ENCODE results near the gene ARMC5.

Gene ARMC5

GRCh38 chr16:31508706-31509195 is 49.5 kb downstream of the ARMC5 start:
- Histone ChIP-seq H3K9me3 (ENCODE audit: control insufficient read depth, insufficient read depth, low read length) (peaks cover 9% of the 10 kb centered on the region), H3K27ac (ENCODE audit: low read depth, low read length) (peak overlapping the region; percentile 7; the same call in 1 of the 2 replicates)

GRCh38 chr16:31513126-31513525 is 53.8 kb downstream of the ARMC5 start:
- no peaks in the 10 kb centered on the region for H3F3A ChIP-seq (ENCODE audit: control insufficient read depth, insufficient read depth)
- TF ChIP-seq CTCF (IDR thresholded peaks at IDR 0.05; ENCODE audit: low read depth, low read length, poor library complexity, severe bottlenecking) = no peak
- no peak for TF ChIP-seq EZH2phosphoT487 (IDR thresholded peaks at IDR 0.05; ENCODE audit: borderline replicate concordance, low read length)
- H3K9me3 ChIP-seq (ENCODE audit: control insufficient read depth, insufficient read depth, low read length) = peaks cover 9% of the 10 kb centered on the region
- H3K27me3 ChIP-seq (ENCODE audit: control insufficient read depth, low read length) = no peaks in the 10 kb centered on the region
- H3K4me1 ChIP-seq (ENCODE audit: control insufficient read depth, low read length) = peaks cover 10% of the 10 kb centered on the region
- H3K9me2 ChIP-seq (replicated peaks; ENCODE audit: control insufficient read depth, low read length) = no peaks in the 10 kb centered on the region
- no peaks in the 10 kb centered on the region for H4K20me1 ChIP-seq (ENCODE audit: control insufficient read depth, insufficient read depth, low read depth, low read length)
- H3K79me2 ChIP-seq (ENCODE audit: control insufficient read depth, low read length) = peaks cover 6% of the 10 kb centered on the region
- no peaks in the 10 kb centered on the region for H3K36me3 ChIP-seq (ENCODE audit: control insufficient read depth, low read length)
- H3K4me3 ChIP-seq (ENCODE audit: low read length) = no peak overlapping the region
- H3K4me2 ChIP-seq (ENCODE audit: low read length) = no peak overlapping the region
- no peak overlapping the region for H3K27ac ChIP-seq (ENCODE audit: low read depth, low read length)

More at GRCh38 chr16:31508706-31509195, 49.5 kb downstream of the ARMC5 start:
- Histone ChIP-seq H3K4me2 (ENCODE audit: low read length) (peak overlapping the region; percentile 85), H3K27me3 (ENCODE audit: control insufficient read depth, low read length) (no peaks in the 10 kb centered on the region), H3K4me1 (ENCODE audit: control insufficient read depth, low read length) (peaks cover 33% of the 10 kb centered on the region), H3K9me2 (replicated peaks; ENCODE audit: control insufficient read depth, low read length) (no peaks in the 10 kb centered on the region), H3K79me2 (ENCODE audit: control insufficient read depth, low read length) (peaks cover 20% of the 10 kb centered on the region), H3F3A (ENCODE audit: control insufficient read depth, insufficient read depth) (peaks cover 7% of the 10 kb centered on the region), H3K36me3 (ENCODE audit: control insufficient read depth, low read length) (peaks cover 6% of the 10 kb centered on the region; the same call in 1 of the 2 replicates), H4K20me1 (ENCODE audit: control insufficient read depth, insufficient read depth, low read depth, low read length) (no peaks in the 10 kb centered on the region), H3K4me3 (ENCODE audit: low read length) (peak overlapping the region; percentile 96)
- TF ChIP-seq CTCF (IDR thresholded peaks at IDR 0.05; ENCODE audit: low read depth, low read length, poor library complexity, severe bottlenecking) (no peak), EZH2phosphoT487 (IDR thresholded peaks at IDR 0.05; ENCODE audit: borderline replicate concordance, low read length) (no peak)

DNA sequence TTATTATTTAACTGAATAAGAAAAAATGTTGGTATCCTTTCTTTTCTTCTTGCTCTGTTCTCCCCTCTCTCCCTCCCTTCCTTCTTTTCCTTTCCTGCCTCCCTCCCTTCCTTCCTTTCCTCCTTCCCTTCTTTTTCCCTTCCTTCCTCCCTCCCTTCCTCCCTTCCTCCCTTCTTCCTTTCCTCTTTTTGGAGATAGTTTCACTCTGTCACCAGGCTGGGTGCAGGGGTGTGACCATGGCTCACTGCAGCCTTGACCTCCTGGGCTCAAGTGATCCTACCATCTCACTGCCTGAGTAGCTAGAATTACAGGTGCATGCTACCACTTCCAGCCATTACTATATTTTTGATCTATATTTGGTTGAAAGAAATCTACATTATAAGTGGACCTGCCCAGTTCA is 54.6 kb downstream of the ARMC5 start:
- no peak overlapping the region for H3K4me2 ChIP-seq (ENCODE audit: low read length)

More for the DNA sequence above, 54.6 kb downstream of the ARMC5 start:
- no peaks in the 10 kb centered on the region for H3K9me2 ChIP-seq (replicated peaks; ENCODE audit: control insufficient read depth, low read length)
- H3K36me3 ChIP-seq (ENCODE audit: control insufficient read depth, low read length) = no peaks in the 10 kb centered on the region
- peaks cover 8% of the 10 kb centered on the region for H3K4me1 ChIP-seq (ENCODE audit: control insufficient read depth, low read length)
- no peak overlapping the region for H3K4me3 ChIP-seq (ENCODE audit: low read length)
- H3K27me3 ChIP-seq (ENCODE audit: control insufficient read depth, low read length) = no peaks in the 10 kb centered on the region
- no peak overlapping the region for H3K27ac ChIP-seq (ENCODE audit: low read depth, low read length)
- H3K79me2 ChIP-seq (ENCODE audit: control insufficient read depth, low read length) = peaks cover under 1% of the 10 kb centered on the region; the same call in 1 of the 2 replicates
- no peak for TF ChIP-seq EZH2phosphoT487 (IDR thresholded peaks at IDR 0.05; ENCODE audit: borderline replicate concordance, low read length)
- TF ChIP-seq CTCF (IDR thresholded peaks at IDR 0.05; ENCODE audit: low read depth, low read length, poor library complexity, severe bottlenecking) = no peak
- peaks cover 9% of the 10 kb centered on the region for H3K9me3 ChIP-seq (ENCODE audit: control insufficient read depth, insufficient read depth, low read length)
- H4K20me1 ChIP-seq (ENCODE audit: control insufficient read depth, insufficient read depth, low read depth, low read length) = no peaks in the 10 kb centered on the region
- H3F3A ChIP-seq (ENCODE audit: control insufficient read depth, insufficient read depth) = no peaks in the 10 kb centered on the region
